WTC11 (cell line): ENCODE data around the gene MOGAT1. TPM values are rescaled to one million over a fixed set of nuclear protein-coding genes. Genes with fewer than 3 reads are reported as not detected.

ENCODE experiments used
- total RNA-seq: library from RNA; stranded (reverse); gene quantifications from 3 replicates; pipeline ENCODE4 v1.2.3, GENCODE V29; 2021

MOGAT1 gene
- total RNA-seq, 1 experiment from 2014 or later = 0.72 TPM

Other genes starting within 250 kb of the MOGAT1 start
- gene SGPP2, start 247.1 kb upstream of the MOGAT1 start, total RNA-seq = 0.07 to 0.11 TPM (median 0.07 TPM) in 3 replicates
- 26.8 to 31.0 TPM (median 27.2 TPM) in 3 replicates for gene FARSB, start 15.6 kb upstream of the MOGAT1 start, total RNA-seq
- gene ACSL3, start 189.4 kb downstream of the MOGAT1 start, total RNA-seq = 78.4 to 100 TPM (median 82.2 TPM) in 3 replicates